K562 (cell line): ENCODE data around the gene RBFOX2. TPM values are rescaled to one million over a fixed set of nuclear protein-coding genes. Genes with fewer than 3 reads are reported as not detected.

ENCODE experiments used
- ARID1B ChIP-seq: fragments of 450-650 bp; IDR thresholded peaks from 2 replicates; pipeline ENCODE4 v1.6.1; 2016; ENCODE audit warnings: antibody characterized with exemption, mild to moderate bottlenecking, inconsistent platforms
- ARNT ChIP-seq, 2 experiments: fragments of 450-650 bp; IDR thresholded peaks; 2 replicates each; pipeline ENCODE4 v1.6.1; 2016; ENCODE audit warnings: mild to moderate bottlenecking in 1 of 2
- BACH1 ChIP-seq: fragments of 200-800 bp; sonication (Bioruptor generic); IDR thresholded peaks from 2 replicates; pipeline ENCODE4 v1.6.1; 2016; ENCODE audit warnings: missing genetic modification characterization, missing compliant biosample characterization
- CCNT2 ChIP-seq: IDR thresholded peaks from 2 replicates; pipeline ENCODE4 v1.6.1; 2011; ENCODE audit warnings: borderline replicate concordance, low read depth, mild to moderate bottlenecking, moderate library complexity, mixed read lengths, low read length; ENCODE audit not compliant: insufficient read length; ENCODE audit errors: extremely low read depth
- EHMT2 ChIP-seq: fragments of 450-650 bp; IDR thresholded peaks from 2 replicates; pipeline ENCODE4 v1.6.1; 2018; ENCODE audit warnings: antibody characterized with exemption
- FOXM1 ChIP-seq, 2 experiments: fragments of 450-650 bp in 1 of 2; sonication (generic) in 1 of 2; formaldehyde crosslinking in 1 of 2; IDR thresholded peaks; 2 replicates each; pipeline versions ENCODE4 v1.6.1 to v1.9.0; 2017 to 2022; ENCODE audit warnings: low read depth in 2 of 2, mild to moderate bottlenecking in 2 of 2, missing genetic modification reagents in 1 of 2, moderate library complexity in 1 of 2
- HDAC1 ChIP-seq, 2 experiments: fragments of 450-650 bp; IDR thresholded peaks; 2 replicates each; pipeline ENCODE4 v1.6.1; 2016 to 2017; ENCODE audit warnings: inconsistent platforms in 1 of 2, mild to moderate bottlenecking in 1 of 2, moderate library complexity in 1 of 2
- HNRNPUL1 ChIP-seq: fragments of 200-400 bp; formaldehyde crosslinking; IDR thresholded peaks from 2 replicates; pipeline ENCODE4 v1.6.1; 2017; ENCODE audit warnings: low read length
- LARP7 ChIP-seq: fragments of 450-650 bp; IDR thresholded peaks from 2 replicates; pipeline ENCODE4 v1.6.1; 2016
- MNT ChIP-seq, 2 experiments: fragments of 450-650 bp; conservative IDR thresholded peaks; 2 replicates each; pipeline ENCODE4 v1.6.1; 2017; ENCODE audit warnings: mild to moderate bottlenecking in 2 of 2, moderate library complexity in 2 of 2
- MTA2 ChIP-seq: fragments of 450-650 bp; IDR thresholded peaks from 2 replicates; pipeline ENCODE4 v1.6.1; 2016; ENCODE audit warnings: low read depth
- NR0B1 ChIP-seq: fragments of 450-650 bp; IDR thresholded peaks from one replicate; pipeline ENCODE4 v1.6.1; 2018; ENCODE audit warnings: mild to moderate bottlenecking, moderate library complexity; ENCODE audit not compliant: partially characterized antibody
- POLR2AphosphoS5 ChIP-seq: IDR thresholded peaks from 2 replicates; pipeline ENCODE4 v1.6.1; 2011; ENCODE audit warnings: mild to moderate bottlenecking, low read depth, low read length, moderate library complexity; ENCODE audit not compliant: control insufficient read depth, insufficient read depth
- TCFL5 ChIP-seq: fragments of 250-450 bp; sonication (Bioruptor Pico); conservative IDR thresholded peaks from 2 replicates; pipeline ENCODE4 v1.6.1; 2021; ENCODE audit warnings: mild to moderate bottlenecking, moderate library complexity, matching md5 sums
- TEAD1 ChIP-seq, 2 experiments: fragments of 450-650 bp in 1 of 2; sonication (generic) in 1 of 2; formaldehyde crosslinking; IDR thresholded peaks; 2 replicates each; pipeline versions ENCODE4 v1.4.0 to v1.8.0; 2020 to 2022; ENCODE audit warnings: mild to moderate bottlenecking in 2 of 2, missing genetic modification reagents in 1 of 2
- ZBTB1 ChIP-seq: sonication (generic); formaldehyde crosslinking; IDR thresholded peaks from 2 replicates; pipeline ENCODE4 v1.8.1; 2023; ENCODE audit warnings: missing genetic modification reagents, low read depth, mild to moderate bottlenecking, borderline replicate concordance
- ZNF121 ChIP-seq: sonication (generic); formaldehyde crosslinking; conservative IDR thresholded peaks from 2 replicates; pipeline ENCODE4 v1.8.0; 2022; ENCODE audit warnings: missing genetic modification reagents
- ZNF24 ChIP-seq: fragments of 450-650 bp; IDR thresholded peaks from 2 replicates; pipeline ENCODE4 v1.6.1; 2016
- ZNF512 ChIP-seq: IDR thresholded peaks from 2 replicates; pipeline ENCODE4 v1.6.1; 2016; ENCODE audit warnings: missing genetic modification characterization, missing compliant biosample characterization
- ZNF589 ChIP-seq: fragments of 200-800 bp; sonication (Bioruptor generic); IDR thresholded peaks from 2 replicates; pipeline ENCODE4 v1.6.1; 2016; ENCODE audit warnings: low read depth, missing genetic modification characterization, missing compliant biosample characterization
- polyA plus RNA-seq, 8 experiments: library from polyadenylated mRNA; depleted of rRNA in 4 of 8; stranded (reverse) in 5 of 8; unstranded in 3 of 8; fragments of >200 nt; fragmentation: Nextera tagmentation in 2 of 8; fragmentation: Illumina TruSeq in 1 of 8; extraction: Ambion mirVana in 2 of 8; extraction: Trizol in 1 of 8; gene quantifications; 2 replicates each; pipeline versions ENCODE4 v1.2.1 to v1.2.3, GENCODE V29; 2011 to 2014; ENCODE audit warnings: inconsistent platforms in 1 of 8, missing spikeins in 1 of 8
- total RNA-seq, 7 experiments: library from RNA; depleted of rRNA in 6 of 7; stranded (reverse); fragments of >200 nt in 6 of 7; fragmentation: Illumina TruSeq in 2 of 7; extraction: Trizol in 2 of 7; gene quantifications; 2 replicates each; pipeline versions ENCODE4 v1.2.1 to v1.2.3, GENCODE V29; 2011 to 2021; ENCODE audit warnings: low replicate concordance in 1 of 7
- TF ChIP-seq, protein P1 (sequence below): fragments of 250-450 bp; sonication (Bioruptor Pico); IDR thresholded peaks from 2 replicates; pipeline ENCODE4 v1.4.0; 2020; ENCODE audit warnings: mild to moderate bottlenecking, moderate library complexity, borderline replicate concordance

The RBFOX2 gene
- total and polyA plus RNA-seq, 9 of the 15 experiments (the other 6 are each of a cell fraction or from before 2014, with no cell fraction given): 5.8 to 24.8 (median 14.2) TPM

DNA sequence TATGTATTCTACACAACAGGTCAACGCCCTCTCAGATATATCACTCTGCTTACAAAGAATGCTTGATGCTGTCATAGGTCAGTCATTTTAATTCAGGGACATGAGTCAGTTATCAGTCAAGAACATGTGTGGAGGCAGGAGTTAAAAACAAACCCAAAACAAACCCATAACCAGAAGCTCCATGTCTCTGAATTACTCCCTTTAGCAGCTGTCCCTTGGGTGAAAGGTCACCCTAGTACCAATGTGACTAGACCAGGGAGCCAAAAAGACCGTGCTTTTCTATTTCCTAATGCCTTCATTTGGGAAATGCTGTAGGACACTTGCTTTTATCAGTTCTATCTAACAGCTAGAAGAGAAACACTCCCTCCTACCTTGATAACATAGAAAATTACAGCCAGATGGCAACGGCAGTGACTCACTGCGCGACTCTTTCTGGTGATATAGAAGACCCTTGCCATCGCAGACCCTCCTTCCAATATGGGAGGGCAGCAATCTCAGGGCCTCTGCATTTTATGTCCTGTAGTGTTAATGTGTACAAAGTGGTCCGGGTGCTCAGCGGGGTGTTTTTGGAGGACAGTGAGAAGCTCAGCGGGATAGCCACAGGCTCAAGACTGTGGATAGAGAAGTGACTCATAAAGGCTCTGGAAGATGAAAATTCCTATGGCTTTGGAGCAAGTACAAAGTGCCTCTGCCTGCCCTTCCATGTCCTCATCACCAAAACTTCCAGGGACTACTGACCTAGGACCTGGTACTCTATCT, 286.1 kb downstream of the RBFOX2 start (continued):
- no peak for TF ChIP-seq LARP7
- TF ChIP-seq ZNF589: no peak
- TF ChIP-seq, protein P1, sequence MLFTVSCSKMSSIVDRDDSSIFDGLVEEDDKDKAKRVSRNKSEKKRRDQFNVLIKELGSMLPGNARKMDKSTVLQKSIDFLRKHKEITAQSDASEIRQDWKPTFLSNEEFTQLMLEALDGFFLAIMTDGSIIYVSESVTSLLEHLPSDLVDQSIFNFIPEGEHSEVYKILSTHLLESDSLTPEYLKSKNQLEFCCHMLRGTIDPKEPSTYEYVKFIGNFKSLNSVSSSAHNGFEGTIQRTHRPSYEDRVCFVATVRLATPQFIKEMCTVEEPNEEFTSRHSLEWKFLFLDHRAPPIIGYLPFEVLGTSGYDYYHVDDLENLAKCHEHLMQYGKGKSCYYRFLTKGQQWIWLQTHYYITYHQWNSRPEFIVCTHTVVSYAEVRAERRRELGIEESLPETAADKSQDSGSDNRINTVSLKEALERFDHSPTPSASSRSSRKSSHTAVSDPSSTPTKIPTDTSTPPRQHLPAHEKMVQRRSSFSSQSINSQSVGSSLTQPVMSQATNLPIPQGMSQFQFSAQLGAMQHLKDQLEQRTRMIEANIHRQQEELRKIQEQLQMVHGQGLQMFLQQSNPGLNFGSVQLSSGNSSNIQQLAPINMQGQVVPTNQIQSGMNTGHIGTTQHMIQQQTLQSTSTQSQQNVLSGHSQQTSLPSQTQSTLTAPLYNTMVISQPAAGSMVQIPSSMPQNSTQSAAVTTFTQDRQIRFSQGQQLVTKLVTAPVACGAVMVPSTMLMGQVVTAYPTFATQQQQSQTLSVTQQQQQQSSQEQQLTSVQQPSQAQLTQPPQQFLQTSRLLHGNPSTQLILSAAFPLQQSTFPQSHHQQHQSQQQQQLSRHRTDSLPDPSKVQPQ (CRISPR knock-in tag): no peak
- 0 out of 2 replicates have a peak, but pooled peaks have one; percentile 37 for TF ChIP-seq BACH1
- peak; percentile 83 for TF ChIP-seq FOXM1 (IDR thresholded peaks at IDR 0.05; ENCODE audit: low read depth)
- TF ChIP-seq FOXM1 (CRISPR knock-in tag; IDR thresholded peaks at IDR 0.05; ENCODE audit: low read depth): no peak
- peak; percentile 95 for TF ChIP-seq ARID1B
- TF ChIP-seq EHMT2: no peak
- no peak for TF ChIP-seq ZNF121 (CRISPR knock-in tag)
- no peak for TF ChIP-seq HNRNPUL1
- no peak for TF ChIP-seq TCFL5
- peak; percentile 74 for TF ChIP-seq POLR2AphosphoS5
- TF ChIP-seq MNT (conservative IDR thresholded peaks at IDR 0.05): peak; percentile 70 to 85
- no peak for TF ChIP-seq ZBTB1 (CRISPR knock-in tag)
- no peak for TF ChIP-seq ZNF24
- peak in 1 of 2 experiments; percentile 74; a peak in 1 of 4 replicates for TF ChIP-seq HDAC1 (IDR thresholded peaks at IDR 0.05)
- 0 out of 4 replicates have a peak, but pooled peaks of 1 of the 2 experiments have one; percentile 5 for TF ChIP-seq TEAD1 (CRISPR knock-in tag; IDR thresholded peaks at IDR 0.05)
- peak in 1 of 2 experiments; percentile 77; a peak in 2 of 4 replicates for TF ChIP-seq ARNT (IDR thresholded peaks at IDR 0.05)
- TF ChIP-seq CCNT2: peak; percentile 59
- TF ChIP-seq NR0B1: no peak
- TF ChIP-seq ZNF512 (tag): no peak
- peak; percentile 84 for TF ChIP-seq MTA2
